ENCODE data around the gene RETREG1.
"Not testable (repeated sequence)": the region's sequence is repeated elsewhere in the genome, so short reads cannot be mapped to it uniquely, and the experiment has no call there.

The RETREG1 gene

DNA sequence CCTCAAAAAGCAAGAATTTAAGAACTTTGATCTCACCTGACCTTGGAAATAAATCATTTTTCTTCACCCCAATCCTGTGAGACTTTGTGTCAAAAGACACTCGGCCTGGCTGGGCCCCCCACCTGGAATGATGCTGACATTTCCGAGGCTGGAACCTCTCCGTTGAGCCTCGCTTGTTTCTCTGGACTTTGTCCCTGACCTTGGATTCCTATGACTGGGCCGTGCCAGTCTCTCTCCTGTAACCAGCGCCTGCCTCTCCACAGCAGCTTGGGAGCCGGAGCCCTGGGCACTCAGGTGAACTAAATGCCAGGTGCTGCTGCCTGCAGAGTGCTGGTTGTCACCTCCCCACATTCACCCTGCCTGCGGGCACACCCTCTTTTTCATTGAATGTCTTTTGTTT is 62.7 kb downstream of the RETREG1 start:
- DNase-seq (ENCODE audit: low spot score) = no peak

DNA sequence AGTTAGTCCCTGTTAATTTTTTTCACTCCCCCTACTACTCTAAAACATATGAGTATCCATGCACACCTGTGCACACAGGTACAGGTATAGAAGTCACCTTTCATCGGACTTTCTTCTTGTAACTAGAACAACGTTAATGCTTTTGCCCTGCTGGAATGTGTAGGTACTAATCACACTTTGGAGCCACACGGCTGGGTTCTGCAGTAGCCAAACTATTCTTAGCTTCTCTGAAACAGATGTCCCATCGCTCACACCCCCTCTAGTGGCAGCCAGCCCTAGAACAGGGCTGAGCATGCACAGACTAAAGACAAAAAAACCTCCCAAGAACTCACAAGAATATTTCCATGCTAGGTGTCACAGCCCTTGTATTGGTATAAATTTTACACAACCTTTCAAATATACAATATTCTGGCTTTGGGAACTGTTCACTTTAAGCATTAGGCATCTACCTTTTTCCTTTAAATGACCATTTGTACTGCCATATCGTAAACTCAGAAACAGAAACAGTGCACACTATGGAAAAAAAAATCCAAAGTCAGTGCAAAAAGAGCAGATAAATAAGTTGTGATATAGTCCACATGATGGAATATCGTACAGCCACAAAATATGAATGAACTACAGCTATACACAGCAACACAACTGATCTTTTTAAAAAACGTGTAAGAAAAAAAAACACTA is 64.0 kb downstream of the RETREG1 start:
- DNase-seq (ENCODE audit: low spot score) = peak; percentile 93

DNA sequence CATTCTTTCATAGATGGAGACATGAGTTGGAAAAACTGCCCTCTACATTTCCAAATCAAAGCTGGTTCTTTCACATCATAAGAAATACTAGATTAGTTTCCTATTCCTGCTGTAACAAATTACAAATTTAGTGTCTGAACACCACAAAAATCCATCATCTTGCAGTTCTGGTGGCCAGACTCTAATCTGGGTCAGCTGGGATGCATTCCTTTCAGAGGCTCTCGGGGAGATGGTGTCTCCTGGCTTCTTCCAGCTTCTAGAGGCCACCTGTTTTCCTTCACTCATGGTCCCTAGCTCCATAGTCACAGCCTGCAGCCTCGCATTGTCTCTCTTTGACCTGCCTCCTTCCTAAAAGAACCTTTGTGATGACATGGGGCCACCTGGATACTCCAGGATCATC is 65.2 kb downstream of the RETREG1 start:
- no peak for DNase-seq (ENCODE audit: low spot score)

DNA sequence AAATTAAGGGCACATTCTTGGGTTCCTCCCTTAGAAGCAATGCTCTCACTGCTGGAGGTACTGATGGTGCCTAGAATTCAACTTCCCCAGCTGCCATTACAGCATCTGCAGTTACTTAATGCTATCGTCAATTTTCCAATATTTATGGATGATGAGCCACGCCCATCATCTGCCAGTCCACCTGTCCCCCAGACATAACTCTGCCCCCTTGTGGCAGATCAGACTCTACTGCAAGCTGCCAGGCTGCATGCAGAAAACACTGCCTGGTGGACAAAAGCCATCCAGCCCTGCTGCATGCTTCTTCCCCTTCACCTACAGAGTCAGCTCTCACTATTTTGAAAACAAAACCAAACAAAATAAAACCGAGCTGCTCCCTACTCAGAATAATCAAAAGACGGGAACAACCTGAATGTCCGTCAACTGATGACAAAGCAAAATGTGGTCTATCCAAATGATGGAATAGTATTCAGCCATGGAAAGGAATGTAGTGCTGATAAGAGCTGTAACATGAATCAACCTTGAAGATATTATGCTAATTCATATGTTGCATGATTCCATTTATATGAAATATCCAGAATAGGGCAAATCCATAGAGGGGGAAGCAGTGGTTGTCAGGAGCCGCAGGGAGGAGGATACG is 66.4 kb downstream of the RETREG1 start:
- DNase-seq (ENCODE audit: low spot score) = peak; percentile 86

DNA sequence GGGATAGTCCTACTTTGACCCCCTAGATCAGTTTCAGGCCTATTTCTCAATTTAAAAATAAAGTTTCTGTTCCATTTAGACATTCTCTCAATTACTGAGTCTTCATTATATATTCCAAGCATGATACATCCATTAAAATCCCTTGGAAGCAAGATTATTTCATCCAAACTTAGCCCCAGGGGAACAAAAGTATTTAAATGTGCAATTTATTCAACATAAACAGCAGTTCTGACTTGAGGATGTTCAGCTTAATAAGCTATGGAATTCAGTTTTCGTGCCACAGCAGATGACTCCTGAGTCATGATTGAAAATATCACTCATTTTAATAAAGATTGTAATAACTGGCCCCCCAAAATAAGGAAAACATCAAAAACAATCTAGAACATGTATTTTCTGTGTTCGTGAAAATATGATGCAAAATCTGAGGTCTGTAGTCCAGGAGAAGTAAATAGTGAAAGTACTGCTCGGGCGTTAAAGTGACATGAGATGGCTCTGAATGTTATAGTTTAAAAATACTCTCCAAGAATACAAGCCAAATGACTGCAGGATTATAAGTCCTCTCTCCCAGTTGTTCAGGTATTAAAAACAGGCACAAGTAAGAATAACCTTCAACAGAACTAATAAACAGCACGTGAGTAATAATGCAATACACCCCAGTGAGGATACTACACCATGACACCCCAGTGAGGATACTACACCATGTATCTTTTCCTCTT is 67.1 kb downstream of the RETREG1 start:
- DNase-seq (ENCODE audit: low spot score) = no peak

DNA sequence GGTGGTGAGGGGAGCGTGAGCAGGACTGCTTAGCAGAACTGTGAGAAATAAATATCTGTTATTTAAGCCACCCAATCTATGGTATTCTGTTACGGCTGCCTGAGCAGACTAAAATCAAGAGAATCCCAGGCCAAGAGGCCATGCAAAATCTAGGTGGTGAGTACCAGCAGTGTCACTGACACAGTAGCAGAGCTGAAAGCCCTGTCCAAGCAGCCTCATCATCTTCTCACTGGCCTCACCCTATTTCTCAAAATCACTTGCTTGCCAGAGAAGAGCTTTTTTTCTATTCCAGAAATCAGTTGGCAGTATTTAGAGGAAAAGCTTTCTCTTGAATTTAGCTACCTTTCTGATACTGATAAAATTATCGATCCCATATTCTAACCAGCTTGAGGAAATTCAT is 68.0 kb downstream of the RETREG1 start:
- no peak for DNase-seq (ENCODE audit: low spot score)

DNA sequence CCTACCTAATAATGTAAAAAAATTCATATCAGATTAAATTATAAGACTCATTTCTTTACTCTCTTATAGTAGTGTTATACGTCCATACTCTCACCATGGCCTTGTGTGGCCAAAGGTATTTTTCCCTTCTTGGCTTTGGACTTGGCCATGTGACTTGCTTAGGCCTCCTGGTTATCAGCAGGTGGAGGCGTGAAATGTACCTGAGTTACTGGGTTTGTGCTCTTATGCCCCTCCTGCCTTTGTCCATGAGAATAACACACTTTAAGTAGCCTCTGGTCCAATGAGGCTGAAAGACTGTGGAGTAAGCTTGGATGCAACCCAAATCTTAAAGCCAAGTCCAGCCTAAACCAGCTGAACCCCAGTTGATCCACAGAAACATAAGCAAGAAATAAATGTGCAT is 68.7 kb downstream of the RETREG1 start:
- DNase-seq (ENCODE audit: low spot score) = no peak

DNA sequence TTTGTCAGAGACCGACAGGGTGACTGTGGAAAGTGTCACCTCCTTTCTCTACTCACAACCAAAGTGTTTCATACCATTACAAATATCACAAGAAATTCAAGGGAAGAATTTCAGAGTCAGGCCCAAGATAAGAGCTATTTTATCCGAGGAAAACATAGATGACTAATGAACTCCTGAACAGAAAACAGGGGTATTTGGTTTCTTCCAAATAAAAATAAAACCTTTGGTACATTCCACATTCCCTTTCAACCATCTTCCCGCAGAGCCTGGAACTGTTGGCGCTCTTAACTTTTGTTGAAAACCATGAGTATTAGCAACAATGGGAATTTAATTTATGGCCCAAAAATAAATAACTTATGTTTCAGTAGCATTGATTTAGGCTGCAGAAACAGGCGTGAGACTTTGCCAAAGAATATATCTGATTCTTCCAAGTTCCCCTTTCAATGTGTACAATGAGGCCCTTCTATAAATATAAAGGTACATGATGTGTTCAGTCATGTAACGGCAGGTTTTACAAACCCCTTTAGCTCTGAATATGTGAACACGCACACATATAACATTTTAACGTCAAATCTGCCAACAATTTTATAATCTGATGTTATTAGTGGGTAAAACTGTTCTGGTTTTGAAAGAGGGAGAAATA is 69.5 kb downstream of the RETREG1 start:
- DNase-seq (ENCODE audit: low spot score) = no peak

DNA sequence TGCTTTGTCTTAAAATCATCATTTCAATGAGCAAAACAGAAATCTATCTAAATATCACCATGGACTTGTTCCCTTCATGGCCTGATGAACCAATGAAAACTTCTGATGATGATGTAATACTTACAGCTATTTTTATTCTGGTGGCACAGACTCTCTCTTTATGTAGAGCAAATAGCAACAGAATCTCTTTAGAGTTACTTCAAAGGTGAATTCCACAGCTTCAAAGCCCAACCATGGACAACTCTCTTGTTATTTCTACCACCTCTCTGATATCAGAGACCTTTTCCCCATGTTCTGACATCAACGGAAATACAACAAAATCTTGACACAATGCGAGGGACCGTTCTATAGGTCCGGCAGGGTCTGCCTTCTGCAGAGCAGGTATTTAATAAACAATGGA is 70.1 kb downstream of the RETREG1 start:
- DNase-seq (ENCODE audit: low spot score) = no peak

DNA sequence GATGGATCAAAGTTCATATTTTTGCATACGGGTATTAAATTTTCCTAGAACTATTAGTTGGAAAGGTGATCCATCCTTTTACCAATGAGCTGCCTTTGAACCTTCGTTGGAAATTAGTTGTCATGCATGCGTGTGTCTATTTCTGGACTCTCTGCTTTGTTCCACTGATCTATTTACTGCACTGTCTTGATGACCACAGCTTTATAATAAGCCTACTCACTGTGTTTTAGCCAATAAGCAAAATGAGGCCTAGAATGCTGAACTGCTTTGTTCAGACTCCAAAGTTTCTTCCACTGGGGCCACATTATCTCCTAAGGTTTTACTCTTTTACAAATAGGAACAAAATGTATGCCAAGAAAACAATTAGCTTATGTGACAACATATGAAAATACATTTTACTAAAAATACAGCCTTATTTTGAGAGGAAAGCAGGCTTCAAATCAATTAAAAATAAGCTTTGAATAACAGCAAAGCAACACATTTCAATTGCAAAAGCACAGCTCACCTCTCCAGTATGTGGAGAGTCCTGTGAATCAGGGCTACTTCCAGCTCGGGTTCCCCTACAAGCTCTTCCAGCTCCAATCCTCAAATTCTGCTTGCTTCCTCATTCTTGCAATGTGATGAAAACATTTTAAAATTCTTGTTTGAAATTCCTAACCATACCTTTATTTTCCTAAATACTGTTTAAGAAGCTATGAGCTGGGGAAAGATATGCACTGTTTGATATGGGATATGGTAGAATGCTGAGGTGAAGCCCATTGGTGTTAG is 72.0 kb downstream of the RETREG1 start:
- DNase-seq (ENCODE audit: low spot score) = no peak

DNA sequence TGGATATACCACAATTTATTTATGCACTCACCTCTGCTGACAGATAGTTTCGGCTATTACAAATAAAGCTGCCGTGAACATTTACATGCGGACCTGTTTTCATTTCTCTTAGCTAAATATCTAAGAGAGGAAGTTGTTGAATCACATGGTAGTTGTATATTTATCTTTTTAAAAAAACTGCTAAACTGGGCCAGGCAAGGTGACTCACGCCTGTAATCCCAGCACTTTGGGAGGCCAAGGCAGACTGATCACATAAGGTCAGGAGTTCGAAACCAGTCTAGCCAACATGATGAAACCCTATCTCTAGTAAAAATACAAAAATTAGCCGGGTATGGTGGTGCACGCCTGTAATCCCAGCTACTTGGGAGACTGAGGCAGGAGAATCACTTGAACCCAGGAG is 73.6 kb downstream of the RETREG1 start:
- not testable (repeated sequence) for DNase-seq (ENCODE audit: low spot score)

DNA sequence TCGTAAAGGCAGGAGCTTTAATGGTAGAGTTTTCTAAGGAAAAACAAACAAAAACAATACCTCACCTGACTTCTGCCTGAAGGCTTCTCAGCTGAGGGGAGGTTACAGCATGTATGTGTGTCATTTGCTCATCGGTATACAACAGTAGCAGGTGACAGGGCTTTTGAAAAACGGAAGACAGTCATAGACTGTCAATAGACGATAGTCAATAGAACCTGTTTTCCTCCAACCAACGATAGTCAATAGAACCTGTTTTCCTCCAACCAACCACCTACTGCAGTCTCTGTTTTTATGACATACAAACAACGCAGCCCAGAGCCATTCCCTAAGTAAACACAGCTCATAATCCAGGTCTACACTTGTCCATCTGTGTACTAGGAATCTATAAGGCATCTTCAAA is 74.6 kb downstream of the RETREG1 start:
- DNase-seq (ENCODE audit: low spot score) = no peak

DNA sequence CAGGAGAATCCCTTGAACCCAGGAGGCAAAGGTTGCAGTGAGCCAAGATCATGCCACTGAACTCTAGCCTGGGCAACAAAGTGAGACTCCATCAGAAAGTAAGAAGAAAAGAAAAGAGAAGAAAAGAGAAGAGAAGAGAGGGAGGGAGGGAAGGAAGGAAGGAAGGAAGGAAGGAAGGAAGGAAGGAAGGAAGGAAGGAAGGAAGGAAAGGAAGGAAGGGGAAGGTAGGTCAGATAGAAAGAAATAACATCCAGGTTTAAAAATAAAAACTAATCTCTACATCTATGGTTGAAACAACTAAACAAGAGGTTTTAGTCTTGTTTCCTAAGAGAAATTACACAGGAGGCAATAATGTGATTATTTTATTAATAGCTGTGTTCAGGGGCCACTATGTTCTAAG is 75.2 kb downstream of the RETREG1 start:
- not testable (repeated sequence) for DNase-seq (ENCODE audit: low spot score)

DNA sequence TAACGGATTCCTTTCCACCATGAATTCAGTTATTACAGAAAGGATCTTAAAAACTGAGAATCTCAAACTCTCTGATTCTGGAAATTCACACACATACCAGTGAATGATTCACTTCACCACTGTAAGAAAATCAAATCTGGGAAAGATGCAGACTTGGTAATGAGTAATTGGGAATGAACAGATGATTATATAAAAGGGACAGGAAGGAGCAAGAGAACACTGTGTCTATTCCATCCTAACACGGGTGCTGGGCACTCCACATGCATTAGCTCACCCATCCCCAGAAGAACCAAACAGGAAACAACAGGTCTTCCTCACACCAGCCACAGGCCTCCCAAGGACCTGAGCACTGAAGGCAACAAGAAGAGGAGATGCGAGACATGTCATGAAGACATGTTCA is 76.4 kb downstream of the RETREG1 start:
- DNase-seq (ENCODE audit: low spot score) = no peak

DNA sequence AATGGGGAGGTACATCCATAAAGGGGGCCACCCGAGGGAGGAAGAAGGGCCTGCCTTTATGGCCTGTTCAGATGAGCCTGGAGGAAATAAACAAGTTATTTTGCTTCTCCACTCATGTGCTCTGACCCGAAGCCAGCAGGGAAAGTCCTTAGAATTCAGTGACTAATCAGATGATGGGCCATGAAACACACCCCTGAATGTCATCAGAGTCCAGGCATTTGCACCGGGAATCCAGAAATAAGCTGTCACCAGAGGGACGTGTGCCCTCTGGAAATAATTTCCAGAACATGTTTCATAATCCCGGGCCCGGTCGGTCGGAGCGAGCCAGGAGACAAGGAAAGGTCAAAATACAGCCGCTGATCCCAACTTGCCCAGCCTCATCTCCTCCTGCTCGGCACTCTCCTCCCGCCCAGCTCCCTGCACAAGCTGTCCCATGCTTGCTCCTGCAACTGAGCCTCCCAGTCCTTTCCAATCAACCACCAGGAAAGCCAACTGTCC is 77.6 kb downstream of the RETREG1 start:
- no peak for DNase-seq (ENCODE audit: low spot score)

DNA sequence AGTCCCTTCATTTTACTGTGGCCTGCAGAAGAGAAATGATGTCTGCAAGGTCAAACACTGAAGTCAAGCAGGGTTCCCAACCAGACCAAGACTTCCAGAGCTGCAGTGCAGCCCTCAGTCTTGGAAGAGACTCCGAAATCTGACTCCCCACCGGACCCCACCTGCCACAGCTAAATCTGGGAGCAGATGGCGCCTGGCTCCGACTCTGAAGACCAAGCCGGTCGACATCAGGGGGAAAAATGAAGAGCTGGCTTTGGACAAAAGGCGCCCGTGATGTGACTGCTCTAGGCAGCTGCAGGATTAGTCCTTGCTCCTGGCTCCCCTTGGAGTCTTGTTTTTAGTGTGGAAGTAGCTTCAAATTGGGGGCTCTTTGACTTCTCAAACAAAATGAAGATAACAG is 78.8 kb downstream of the RETREG1 start:
- no peak for DNase-seq (ENCODE audit: low spot score)

DNA sequence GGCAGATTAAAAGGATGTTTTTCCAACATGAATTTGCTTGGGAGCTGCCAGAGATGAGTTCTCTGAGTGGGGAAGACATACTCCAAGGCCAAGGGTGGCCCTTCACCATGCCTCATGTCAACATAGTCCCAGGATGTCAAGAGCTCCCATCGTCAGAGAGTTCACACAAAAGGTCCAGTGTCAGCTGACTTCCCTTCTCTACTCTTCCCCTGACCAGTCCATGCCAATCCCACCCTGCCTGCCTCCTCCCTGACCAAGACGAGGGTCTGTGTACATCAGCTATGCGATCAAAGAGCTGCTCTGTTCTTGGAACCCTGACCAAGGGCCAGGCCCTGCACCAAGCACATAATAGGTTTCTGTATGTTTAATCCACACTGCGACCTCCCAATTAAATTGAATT is 80.0 kb downstream of the RETREG1 start:
- DNase-seq (ENCODE audit: low spot score) = no peak

DNA sequence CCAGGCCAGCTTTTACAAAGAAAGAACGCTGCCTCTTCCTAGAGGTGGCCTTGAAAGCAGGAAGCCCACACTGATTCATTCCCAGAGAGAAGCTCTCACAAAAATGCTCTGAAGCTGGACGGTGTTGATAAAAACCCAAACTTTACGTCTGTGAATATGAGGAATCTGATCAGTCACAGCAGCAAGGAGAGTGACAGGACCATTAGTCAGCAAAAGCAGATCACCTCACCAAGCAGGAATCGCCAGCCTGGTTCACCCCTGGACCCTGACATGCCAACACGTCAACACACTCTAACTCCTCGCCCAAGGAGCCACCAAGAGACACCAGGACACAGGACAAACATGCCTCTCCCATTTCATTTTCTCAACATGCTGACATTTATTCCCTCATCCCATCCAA is 80.6 kb downstream of the RETREG1 start:
- DNase-seq (ENCODE audit: low spot score) = no peak

DNA sequence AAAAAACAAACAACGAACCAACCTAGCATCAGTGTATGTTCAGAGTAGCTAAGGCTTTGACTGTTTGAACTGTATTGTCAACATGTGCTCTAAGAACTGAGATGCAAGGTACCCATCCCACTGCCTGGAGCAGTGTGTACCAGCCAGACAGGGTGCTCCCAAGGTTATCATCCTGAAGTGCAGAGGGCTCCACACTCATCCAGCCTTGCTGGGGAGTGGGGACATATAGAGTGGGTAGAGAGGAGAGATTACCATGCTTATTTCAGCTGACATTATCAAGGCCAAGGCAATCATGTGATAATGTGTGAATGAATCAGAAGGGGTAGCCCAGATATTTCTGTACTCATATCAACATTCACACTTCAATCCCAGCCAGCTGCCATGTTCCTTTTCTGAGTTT is 82.5 kb downstream of the RETREG1 start:
- no peak for DNase-seq (ENCODE audit: low spot score)

DNA sequence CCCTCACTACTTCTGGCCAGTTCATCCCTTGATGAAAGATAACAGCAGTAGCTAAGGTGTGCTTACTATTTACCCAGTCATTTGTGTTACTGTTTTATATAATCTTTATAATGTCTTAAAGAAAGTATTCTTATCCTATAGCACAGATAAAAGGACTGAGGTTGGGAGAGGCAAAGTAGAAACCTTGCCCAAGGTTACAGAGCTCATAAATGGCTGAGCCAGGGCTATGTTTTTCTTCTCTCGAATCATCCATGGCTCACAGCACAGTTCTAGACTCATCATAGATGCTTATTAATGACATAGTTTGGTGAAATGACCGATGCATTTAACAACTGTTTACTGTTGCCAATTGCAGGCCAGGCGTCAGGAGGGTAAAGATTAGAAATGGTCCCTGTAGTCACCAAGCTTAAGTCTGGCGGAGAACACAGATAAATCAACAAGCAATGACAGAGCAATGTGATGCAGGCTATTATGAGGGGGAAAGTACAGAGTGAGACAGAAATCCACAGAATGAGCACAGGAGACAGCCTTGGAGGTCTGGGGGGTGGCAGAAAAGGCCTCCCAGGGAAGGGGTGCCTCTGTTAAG is 85.6 kb downstream of the RETREG1 start:
- no peak for DNase-seq (ENCODE audit: low spot score)

DNA sequence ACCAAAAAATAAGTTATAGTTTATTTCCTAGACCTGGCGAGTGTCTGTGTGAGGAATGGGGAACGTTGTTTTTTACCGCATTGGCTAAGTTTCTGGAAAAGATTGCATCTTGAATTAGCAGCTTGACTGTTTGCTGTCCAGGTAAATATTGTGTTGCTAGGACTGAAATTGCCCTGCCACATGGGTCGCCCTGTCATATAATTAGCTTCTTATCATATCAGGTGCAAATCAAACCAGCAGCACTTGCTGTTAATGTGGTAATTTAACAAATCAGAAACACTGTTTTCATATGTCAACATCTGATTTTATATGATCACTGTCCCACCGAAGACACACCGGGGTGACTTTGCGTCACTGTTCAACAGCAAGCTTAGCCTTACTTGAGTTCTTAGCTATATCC is 87.5 kb downstream of the RETREG1 start:
- no peak for DNase-seq (ENCODE audit: low spot score)

Measured in NAMALWA (cell line).